NOMO-1 (cell line): ENCODE results near the gene ADAMTS15.

Source experiments
- DNase-seq, 2 experiments: peaks; one replicate each; lab custom pipeline; 2025; ENCODE audit not compliant: unreplicated experiment in 2 of 2; lab: John Stamatoyannopoulos, UW

ADAMTS15 gene

GRCh38 chr11:130448416-130449309, at the start of gene ADAMTS15:
TSS of gene ADAMTS15 (plus strand) at chr11:130448645. CDS start at chr11:130448974, 329 bp downstream.
- DNase-seq: peak; percentile 53 to 60

GRCh38 chr11:130399196-130399595, 49.2 kb upstream of the ADAMTS15 start:
- DNase-seq: no peak

- peak; percentile 11 to 68 for DNase-seq
Measured at GRCh38 chr11:130400781-130401483, 47.5 kb upstream of the ADAMTS15 start.

GRCh38 chr11:130402570-130402969, 45.9 kb upstream of the ADAMTS15 start:
- peak; percentile 23 to 56 for DNase-seq

- DNase-seq: no peak
Measured at GRCh38 chr11:130403271-130403804, 45.1 kb upstream of the ADAMTS15 start.

GRCh38 chr11:130403967-130404366, 44.5 kb upstream of the ADAMTS15 start:
- DNase-seq: no peak

GRCh38 chr11:130404727-130405126, 43.7 kb upstream of the ADAMTS15 start:
- DNase-seq: no peak

GRCh38 chr11:130405428-130405827, 43.0 kb upstream of the ADAMTS15 start:
- DNase-seq: no peak

- DNase-seq: no peak
Measured at GRCh38 chr11:130407978-130408377, 40.5 kb upstream of the ADAMTS15 start.

GRCh38 chr11:130408401-130408890, 40.0 kb upstream of the ADAMTS15 start:
- DNase-seq: no peak

GRCh38 chr11:130408901-130409300, 39.5 kb upstream of the ADAMTS15 start:
- no peak for DNase-seq

GRCh38 chr11:130409594-130410388, 38.7 kb upstream of the ADAMTS15 start:
- DNase-seq: no peak

GRCh38 chr11:130411223-130411622, 37.2 kb upstream of the ADAMTS15 start:
- no peak for DNase-seq

GRCh38 chr11:130413405-130414106, 34.9 kb upstream of the ADAMTS15 start:
- DNase-seq: no peak

GRCh38 chr11:130414107-130415080, 34.1 kb upstream of the ADAMTS15 start:
- no peak for DNase-seq

- DNase-seq: no peak
Measured at GRCh38 chr11:130415731-130416529, 32.5 kb upstream of the ADAMTS15 start.

GRCh38 chr11:130416530-130416882, 31.9 kb upstream of the ADAMTS15 start:
- DNase-seq: no peak

GRCh38 chr11:130416906-130417305, 31.5 kb upstream of the ADAMTS15 start:
- no peak for DNase-seq
